Stimulated activated naive CD8-positive, alpha-beta T cell treated with anti-CD3 and anti-CD28 coated beads, Interleukin-15, Interleukin-2, amounts not matched to agents 100 ng/mL and 50 ng/mL, for 24 hours (primary cell): ENCODE results near the gene GMCL1.
"Not testable (repeated sequence)": the region's sequence is repeated elsewhere in the genome, so short reads cannot be mapped to it uniquely, and the experiment has no call there.

Experiments used
- H3K27ac Mint-ChIP-seq: one replicate; pipeline ENCODE4 v1.8.0; 2021; ENCODE audit warnings: mild to moderate bottlenecking, mixed read lengths
- H3K27me3 Mint-ChIP-seq: one replicate; pipeline ENCODE4 v1.8.0; 2021; ENCODE audit warnings: mixed read lengths
- H3K36me3 Mint-ChIP-seq: one replicate; pipeline ENCODE4 v1.8.0; 2021; ENCODE audit warnings: low read depth, mixed read lengths
- H3K4me1 Mint-ChIP-seq: one replicate; pipeline ENCODE4 v1.8.0; 2021; ENCODE audit warnings: low read depth, mixed read lengths
- H3K4me3 Mint-ChIP-seq: one replicate; pipeline ENCODE4 v1.8.0; 2021; ENCODE audit warnings: mild to moderate bottlenecking, mixed read lengths
- H3K9me3 Mint-ChIP-seq: one replicate; pipeline ENCODE4 v1.8.0; 2021; ENCODE audit warnings: mixed read lengths

The GMCL1 gene

DNA sequence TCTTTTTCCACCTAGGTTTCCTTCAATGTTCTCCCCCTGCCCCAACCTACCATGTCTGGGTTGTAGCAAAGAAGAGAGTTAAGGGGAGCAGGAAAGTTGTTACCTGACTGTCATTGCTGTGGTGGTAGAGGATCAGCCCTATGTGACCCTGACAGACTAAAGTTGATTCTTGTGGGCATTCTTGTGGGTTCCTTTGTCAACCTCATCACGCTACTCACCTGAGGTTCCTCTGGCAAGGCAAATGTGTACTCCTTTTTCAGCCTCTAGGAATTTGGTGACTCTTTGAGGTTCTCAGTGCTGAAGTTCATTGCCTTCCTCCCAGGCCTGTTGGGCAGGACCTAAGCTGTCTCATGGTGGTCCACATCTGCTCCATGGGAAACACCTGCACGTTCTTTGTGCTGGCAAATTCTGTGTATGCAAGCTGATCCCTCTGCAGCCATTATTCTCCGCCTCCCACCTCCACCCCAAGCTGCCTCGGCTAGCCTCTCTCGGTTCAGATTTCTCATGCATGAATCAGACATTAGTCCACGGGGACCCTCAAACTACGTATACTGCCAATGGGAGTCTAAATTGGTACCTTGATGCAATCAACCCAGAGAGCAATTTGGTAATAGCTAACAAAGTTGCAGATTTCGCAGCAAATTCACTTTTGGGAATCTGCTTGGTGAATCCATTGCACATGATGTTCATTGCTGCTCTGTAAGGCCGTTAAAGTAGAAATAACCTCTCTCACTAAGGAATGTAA, 1.5 kb upstream of the GMCL1 start:
- H3K4me3 Mint-ChIP-seq = peak overlapping the region; percentile 95
- H3K9me3 Mint-ChIP-seq = no peaks in the 10 kb centered on the region
- peaks cover 48% of the 10 kb centered on the region for H3K4me1 Mint-ChIP-seq
- H3K27ac Mint-ChIP-seq = no peak overlapping the region
- peaks cover 19% of the 10 kb centered on the region for H3K36me3 Mint-ChIP-seq
- no peaks in the 10 kb centered on the region for H3K27me3 Mint-ChIP-seq

- H3K9me3 Mint-ChIP-seq = no peaks in the 10 kb centered on the region
- H3K4me3 Mint-ChIP-seq = peak overlapping the region; percentile 95
- H3K4me1 Mint-ChIP-seq = peaks cover 56% of the 10 kb centered on the region
- H3K36me3 Mint-ChIP-seq = peaks cover 26% of the 10 kb centered on the region
- H3K27ac Mint-ChIP-seq = peak overlapping the region; percentile 85
- H3K27me3 Mint-ChIP-seq = no peaks in the 10 kb centered on the region
Measured at GRCh38 chr2:69828938-69829255, 563 bp upstream of the GMCL1 start.

DNA sequence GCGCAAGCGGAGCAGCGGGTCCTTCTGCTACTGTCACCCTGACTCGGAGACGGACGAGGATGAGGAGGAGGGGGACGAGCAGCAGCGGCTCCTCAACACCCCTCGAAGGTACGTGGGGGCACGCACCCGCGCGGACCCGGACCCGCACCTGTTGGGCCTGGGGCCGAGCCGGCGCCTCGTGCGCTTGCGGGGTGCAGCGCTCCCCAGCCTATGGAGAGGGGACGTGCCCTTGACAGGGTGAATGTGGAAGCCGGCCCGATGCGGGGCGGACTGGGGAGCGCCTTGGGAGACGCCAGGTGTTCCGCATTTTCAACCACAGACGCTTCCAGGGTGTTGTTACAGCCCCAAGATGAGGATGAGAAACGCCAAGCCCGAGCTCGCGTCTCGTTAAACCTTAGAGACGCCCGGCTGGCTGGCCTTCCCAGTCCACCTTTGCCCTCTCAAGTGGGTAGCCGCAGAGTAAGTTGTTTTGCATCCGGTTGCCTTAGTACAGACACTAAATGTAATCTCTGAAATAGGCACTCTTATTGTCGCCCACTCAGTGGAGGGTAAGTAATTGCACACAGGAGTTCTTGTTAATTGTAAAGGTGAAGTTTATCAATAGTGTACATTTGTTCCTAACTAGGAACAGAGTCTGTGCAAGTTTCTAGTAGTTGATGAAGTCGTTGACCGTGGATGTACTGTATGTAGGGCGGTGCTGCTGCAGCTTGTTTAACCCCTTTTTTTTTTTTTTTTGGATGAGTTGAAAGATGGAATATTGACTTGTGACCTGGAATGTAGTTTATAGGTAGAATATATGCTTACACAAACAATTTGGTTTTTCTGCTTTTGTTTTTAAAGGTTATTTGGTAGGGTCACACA, 815 bp downstream of the GMCL1 start:
- Mint-ChIP-seq H3K27ac (peak overlapping the region; percentile 73), H3K4me3 (peak overlapping the region; percentile 95), H3K4me1 (peaks cover 70% of the 10 kb centered on the region)

GRCh38 chr2:69830906-69831241, 1.4 kb downstream of the GMCL1 start:
- Mint-ChIP-seq H3K36me3 (peaks cover 43% of the 10 kb centered on the region), H3K4me1 (peaks cover 76% of the 10 kb centered on the region), H3K4me3 (peak overlapping the region; percentile 95)
- H3K9me3 Mint-ChIP-seq, H3K27ac Mint-ChIP-seq, H3K27me3 Mint-ChIP-seq: not testable (repeated sequence)

More for the DNA sequence above, 815 bp downstream of the GMCL1 start:
- Mint-ChIP-seq H3K9me3 (no peaks in the 10 kb centered on the region), H3K36me3 (peaks cover 39% of the 10 kb centered on the region), H3K27me3 (no peaks in the 10 kb centered on the region)

DNA sequence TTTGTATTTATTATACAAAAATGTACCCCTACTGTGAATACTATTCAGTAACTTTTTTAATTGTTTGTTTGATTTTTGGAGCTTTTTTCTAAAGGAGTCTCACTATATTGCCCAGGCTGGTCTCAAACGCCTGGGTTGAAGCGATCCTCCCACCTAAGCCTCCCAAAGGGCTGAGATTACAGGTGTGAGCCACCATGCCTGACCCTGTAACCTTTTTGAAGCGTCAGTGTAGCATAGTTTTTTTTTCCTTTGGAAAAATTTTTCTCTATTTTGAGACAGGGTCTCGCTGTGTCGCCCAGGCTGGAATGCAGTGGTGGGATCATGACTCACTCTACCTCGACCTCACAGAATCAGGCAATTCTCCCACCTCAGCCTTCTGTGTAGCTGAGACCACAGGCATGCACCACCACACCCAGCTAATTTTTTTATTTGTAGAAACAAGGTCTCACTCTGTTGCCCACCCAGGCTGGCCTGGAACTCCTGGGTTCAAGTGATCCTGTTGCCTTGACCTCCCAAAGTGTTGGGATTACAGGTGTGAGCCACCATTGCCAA, 2.0 kb downstream of the GMCL1 start:
- Mint-ChIP-seq H3K27me3 (no peaks in the 10 kb centered on the region), H3K9me3 (no peaks in the 10 kb centered on the region), H3K36me3 (peaks cover 48% of the 10 kb centered on the region), H3K4me1 (peaks cover 82% of the 10 kb centered on the region), H3K27ac (peak overlapping the region; percentile 63), H3K4me3 (peak overlapping the region; percentile 95)

GRCh38 chr2:69833752-69834151, 4.3 kb downstream of the GMCL1 start:
- Mint-ChIP-seq H3K9me3 (no peaks in the 10 kb centered on the region), H3K4me3 (no peak overlapping the region), H3K4me1 (peaks cover 67% of the 10 kb centered on the region), H3K36me3 (peaks cover 61% of the 10 kb centered on the region), H3K27me3 (no peaks in the 10 kb centered on the region), H3K27ac (no peak overlapping the region)

- Mint-ChIP-seq H3K4me1 (peaks cover 58% of the 10 kb centered on the region), H3K27ac (no peak overlapping the region), H3K36me3 (peaks cover 72% of the 10 kb centered on the region), H3K27me3 (no peaks in the 10 kb centered on the region), H3K9me3 (no peaks in the 10 kb centered on the region), H3K4me3 (no peak overlapping the region)
Measured at GRCh38 chr2:69835666-69836065, 6.2 kb downstream of the GMCL1 start.

GRCh38 chr2:69836316-69836715, 6.9 kb downstream of the GMCL1 start:
- Mint-ChIP-seq H3K27ac (no peak overlapping the region), H3K27me3 (no peaks in the 10 kb centered on the region), H3K36me3 (peaks cover 71% of the 10 kb centered on the region), H3K4me1 (peaks cover 52% of the 10 kb centered on the region), H3K9me3 (no peaks in the 10 kb centered on the region), H3K4me3 (no peak overlapping the region)

DNA sequence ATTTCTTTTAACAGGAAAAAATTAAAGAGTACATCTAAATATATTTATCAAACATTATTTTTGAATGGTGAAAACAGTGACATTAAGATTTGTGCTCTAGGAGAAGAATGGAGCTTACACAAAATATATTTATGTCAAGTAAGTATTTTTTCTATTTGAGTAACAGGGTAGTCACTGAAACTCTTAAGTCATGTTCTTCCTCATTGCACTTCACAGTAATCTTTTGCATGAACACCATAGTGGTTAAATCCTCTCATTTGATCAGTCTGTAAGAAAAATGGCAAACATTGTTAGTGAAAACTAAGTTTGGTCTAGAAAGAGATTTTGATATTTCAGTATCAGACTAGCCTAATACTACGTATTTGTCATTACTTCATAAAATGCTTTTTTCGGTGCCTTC, 8.1 kb downstream of the GMCL1 start:
- H3K4me3 Mint-ChIP-seq = no peak overlapping the region
- no peaks in the 10 kb centered on the region for H3K9me3 Mint-ChIP-seq
- peaks cover 40% of the 10 kb centered on the region for H3K4me1 Mint-ChIP-seq
- H3K27me3 Mint-ChIP-seq = no peaks in the 10 kb centered on the region
- no peak overlapping the region for H3K27ac Mint-ChIP-seq
- peaks cover 73% of the 10 kb centered on the region for H3K36me3 Mint-ChIP-seq

- Mint-ChIP-seq H3K9me3 (no peaks in the 10 kb centered on the region), H3K27me3 (no peaks in the 10 kb centered on the region), H3K4me1 (peaks cover 11% of the 10 kb centered on the region), H3K4me3 (no peak overlapping the region), H3K36me3 (peaks cover 57% of the 10 kb centered on the region), H3K27ac (no peak overlapping the region)
Measured at GRCh38 chr2:69843993-69844392, 14.5 kb downstream of the GMCL1 start.

- Mint-ChIP-seq H3K9me3 (no peaks in the 10 kb centered on the region), H3K27ac (no peak overlapping the region), H3K4me1 (peaks cover 11% of the 10 kb centered on the region), H3K36me3 (peaks cover 57% of the 10 kb centered on the region), H3K4me3 (no peak overlapping the region), H3K27me3 (no peaks in the 10 kb centered on the region)
Measured at GRCh38 chr2:69844560-69844959, 15.1 kb downstream of the GMCL1 start.

GRCh38 chr2:69846182-69847067, 17.0 kb downstream of the GMCL1 start:
- H3K27me3 Mint-ChIP-seq = no peaks in the 10 kb centered on the region
- H3K27ac Mint-ChIP-seq = no peak overlapping the region

GRCh38 chr2:69847068-69847828, 17.8 kb downstream of the GMCL1 start:
- Mint-ChIP-seq H3K36me3 (peaks cover 55% of the 10 kb centered on the region), H3K27ac (no peak overlapping the region), H3K9me3 (no peaks in the 10 kb centered on the region), H3K4me1 (peaks cover 11% of the 10 kb centered on the region), H3K27me3 (no peaks in the 10 kb centered on the region), H3K4me3 (no peak overlapping the region)

More at GRCh38 chr2:69846182-69847067, 17.0 kb downstream of the GMCL1 start:
- H3K4me3 Mint-ChIP-seq = no peak overlapping the region
- peaks cover 11% of the 10 kb centered on the region for H3K4me1 Mint-ChIP-seq
- H3K36me3 Mint-ChIP-seq = peaks cover 56% of the 10 kb centered on the region
- no peaks in the 10 kb centered on the region for H3K9me3 Mint-ChIP-seq

- no peaks in the 10 kb centered on the region for H3K9me3 Mint-ChIP-seq
- H3K27ac Mint-ChIP-seq = no peak overlapping the region
- peaks cover 55% of the 10 kb centered on the region for H3K36me3 Mint-ChIP-seq
- H3K4me3 Mint-ChIP-seq = no peak overlapping the region
- no peaks in the 10 kb centered on the region for H3K27me3 Mint-ChIP-seq
- H3K4me1 Mint-ChIP-seq = peaks cover 11% of the 10 kb centered on the region
Measured at GRCh38 chr2:69848186-69848790, 18.8 kb downstream of the GMCL1 start.
